ENCODE results near the gene KRTDAP. TPM values are rescaled to one million over a fixed set of nuclear protein-coding genes. Genes with fewer than 3 reads are reported as not detected.

Gene KRTDAP, protein sequence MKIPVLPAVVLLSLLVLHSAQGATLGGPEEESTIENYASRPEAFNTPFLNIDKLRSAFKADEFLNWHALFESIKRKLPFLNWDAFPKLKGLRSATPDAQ
- total RNA-seq: not detected

DNA sequence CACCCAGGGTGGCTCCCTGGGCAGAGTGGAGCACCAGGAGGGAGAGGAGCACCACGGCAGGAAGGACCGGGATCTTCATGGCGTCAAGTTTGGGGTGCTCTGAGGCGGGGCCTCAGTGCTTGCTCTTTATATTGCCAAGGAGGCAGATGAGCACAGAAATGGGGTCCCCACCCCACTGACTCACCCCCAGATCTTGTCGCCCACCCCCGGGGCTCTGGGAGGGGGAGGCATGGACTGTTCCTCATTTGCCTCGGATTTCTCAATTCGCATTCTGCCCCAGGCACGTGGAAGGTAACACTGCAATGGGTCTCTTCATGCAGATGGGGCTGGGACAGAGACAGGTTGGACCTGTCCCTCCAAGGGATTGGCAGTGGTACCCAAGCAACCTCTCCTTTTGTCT lies at the start of gene KRTDAP:
Gene KRTDAP, minus strand, starts transcription at position 101 of the 400 bp plus-strand sequence. Its CDS starts 22 bp downstream, at position 79.
- ATAC-seq: no peak
- Mint-ChIP-seq H3K4me3 (no peak within 1 kb of the TSS), H3K36me3 (ENCODE audit: low read depth) (no peaks in the 10 kb centered on the region), H3K9me3 (ENCODE audit: insufficient read depth) (no peaks in the 10 kb centered on the region), H3K27me3 (ENCODE audit: low read depth) (peaks cover 35% of the 10 kb centered on the region), H3K4me1 (ENCODE audit: low read depth) (peaks cover 4% of the 10 kb centered on the region), H3K27ac (no peak within 1 kb of the TSS)
- no peak for DNase-seq
- POLR2A ChIA-PET: no interaction called here
- CTCF ChIA-PET: interaction anchor here (1.6 kb wide), 1 partner anchor 354 kb away, joined by 5 read pairs; no protein-coding TSS in a partner anchor

DNA sequence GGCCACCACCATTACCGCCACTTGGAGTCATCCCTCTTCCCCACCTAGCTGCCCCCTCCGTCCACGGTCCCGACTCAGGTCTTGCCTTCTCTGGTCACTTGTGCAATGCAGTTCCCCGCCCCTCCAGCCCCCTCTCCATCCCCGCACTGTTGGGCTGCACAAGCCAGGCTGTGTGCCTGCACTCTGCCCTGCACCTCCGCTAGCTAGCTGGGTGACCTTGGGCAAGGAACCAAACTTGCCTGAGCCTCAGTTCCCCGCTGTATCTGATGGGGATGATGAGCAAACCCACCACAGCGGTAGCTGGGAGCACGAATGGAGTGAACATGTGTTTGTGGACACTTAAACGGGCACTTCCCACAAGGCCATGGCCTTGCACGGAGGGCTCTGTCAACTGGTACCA lies 49.6 kb upstream of the KRTDAP start:
- peak overlapping the region; percentile 44 for H3K27ac Mint-ChIP-seq
- peaks cover 3% of the 10 kb centered on the region for H3K27me3 Mint-ChIP-seq (ENCODE audit: low read depth)
- ATAC-seq (no peak), DNase-seq (no peak)
- no peaks in the 10 kb centered on the region for H3K9me3 Mint-ChIP-seq (ENCODE audit: insufficient read depth)
- ChIA-PET CTCF (interaction anchor here (1.3 kb wide), 1 partner anchor 30 kb away, joined by 4 read pairs; no protein-coding TSS in a partner anchor), POLR2A (no interaction called here)
- no peak overlapping the region for H3K4me3 Mint-ChIP-seq
- peaks cover 11% of the 10 kb centered on the region for H3K36me3 Mint-ChIP-seq (ENCODE audit: low read depth)
- H3K4me1 Mint-ChIP-seq (ENCODE audit: low read depth): peaks cover 44% of the 10 kb centered on the region

DNA sequence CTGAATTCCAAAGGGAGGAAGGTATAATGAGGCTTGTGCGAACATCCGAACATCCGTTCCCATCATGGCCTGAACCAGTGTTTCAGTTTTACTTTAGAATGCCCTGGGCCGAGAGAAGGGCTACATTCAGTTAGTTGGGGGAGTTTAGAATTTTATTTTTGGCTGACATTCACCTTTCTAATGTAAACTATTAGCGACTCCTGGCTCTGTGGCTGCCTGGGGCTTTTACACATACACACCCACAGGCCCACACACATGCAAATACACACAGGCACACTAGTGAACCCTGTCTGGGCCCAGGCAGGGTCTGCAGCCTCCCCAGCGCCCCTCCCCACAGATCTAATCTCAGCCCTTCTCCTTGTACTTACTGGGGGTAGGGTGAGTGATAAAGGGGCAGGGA lies 49.0 kb upstream of the KRTDAP start:
- no peak for ATAC-seq
- ChIA-PET POLR2A (no interaction called here), CTCF (interaction anchor here (1.3 kb wide), 1 partner anchor 29 kb away, joined by 4 read pairs; no protein-coding TSS in a partner anchor)
- H3K4me3 Mint-ChIP-seq: no peak overlapping the region
- no peak for DNase-seq
- no peaks in the 10 kb centered on the region for H3K9me3 Mint-ChIP-seq (ENCODE audit: insufficient read depth)
- peaks cover 4% of the 10 kb centered on the region for H3K27me3 Mint-ChIP-seq (ENCODE audit: low read depth)
- H3K4me1 Mint-ChIP-seq (ENCODE audit: low read depth): peaks cover 42% of the 10 kb centered on the region
- no peak overlapping the region for H3K27ac Mint-ChIP-seq
- peaks cover 8% of the 10 kb centered on the region for H3K36me3 Mint-ChIP-seq (ENCODE audit: low read depth)

DNA sequence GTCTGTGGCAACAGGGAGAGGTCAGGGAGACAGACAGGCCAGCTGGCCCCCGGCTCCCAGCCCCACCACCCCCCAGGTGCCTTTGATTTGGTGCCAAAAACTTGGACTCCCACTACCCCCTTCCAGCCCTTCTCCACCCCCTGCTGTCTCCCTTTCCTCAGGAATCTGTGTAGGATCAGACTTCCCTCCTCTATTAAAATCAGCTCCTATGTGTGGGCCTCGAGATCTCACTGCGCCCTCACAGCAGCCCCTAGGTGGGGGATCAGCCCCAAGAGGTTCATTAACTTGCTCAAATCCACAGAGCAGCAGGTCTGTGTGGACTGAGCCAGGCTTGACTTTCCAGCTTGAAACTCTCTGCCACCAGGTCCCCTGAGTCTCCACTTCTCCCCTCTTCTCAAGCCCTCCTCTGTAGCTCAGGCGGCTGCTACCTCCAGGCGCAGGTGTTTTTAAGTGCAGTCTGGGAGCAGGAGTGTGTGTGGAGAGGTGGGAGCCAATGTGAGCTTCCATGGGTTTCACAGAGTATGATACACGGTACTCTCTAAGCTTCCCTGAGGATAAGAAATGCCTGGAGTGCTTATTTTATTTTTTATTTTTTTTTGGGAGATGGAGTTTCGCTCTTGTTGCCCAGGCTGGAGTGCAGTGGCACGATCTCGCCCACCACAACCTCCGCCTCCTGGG lies 44.7 kb upstream of the KRTDAP start:
- Mint-ChIP-seq H3K4me3 (no peak overlapping the region), H3K4me1 (ENCODE audit: low read depth) (peaks cover 44% of the 10 kb centered on the region), H3K27me3 (ENCODE audit: low read depth) (peaks cover 23% of the 10 kb centered on the region), H3K9me3 (ENCODE audit: insufficient read depth) (no peaks in the 10 kb centered on the region), H3K36me3 (ENCODE audit: low read depth) (no peaks in the 10 kb centered on the region), H3K27ac (no peak overlapping the region)
- ATAC-seq: no peak
- ChIA-PET POLR2A (no interaction called here), CTCF (interaction anchor here (1.1 to 2.8 kb wide), 2 partner anchors 13 to 24 kb away, joined by 4 to 14 read pairs; no protein-coding TSS in a partner anchor)
- DNase-seq: no peak

DNA sequence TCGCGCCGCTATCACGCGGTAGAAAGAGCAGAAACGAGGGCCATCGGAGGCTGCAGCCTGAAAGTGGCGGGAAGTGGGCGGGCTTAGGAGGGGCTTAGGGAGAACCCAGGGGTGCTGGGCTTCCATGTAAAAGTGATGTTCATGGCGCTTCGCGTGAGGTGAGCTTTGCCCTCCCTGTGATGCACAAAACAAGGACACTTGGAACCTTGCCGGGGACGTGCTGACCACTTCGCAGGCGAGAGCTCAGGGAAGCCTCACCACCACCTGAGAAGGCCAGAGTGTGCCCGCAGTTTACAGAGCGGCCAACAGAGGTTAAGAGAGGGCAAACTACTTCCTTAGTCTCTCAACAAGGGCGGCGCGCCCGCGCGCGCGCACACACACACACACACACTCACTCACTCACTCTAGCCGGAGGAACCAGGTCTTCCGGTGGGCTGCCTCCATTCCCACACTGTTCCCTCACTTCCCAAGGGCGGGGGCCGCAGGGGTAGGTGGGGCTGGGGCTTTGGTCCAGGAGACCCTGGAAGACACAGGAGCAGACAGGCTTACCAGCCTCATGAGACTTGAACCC lies 43.6 kb upstream of the KRTDAP start:
- H3K4me3 Mint-ChIP-seq: peak overlapping the region; percentile 60
- peaks cover 30% of the 10 kb centered on the region for H3K27me3 Mint-ChIP-seq (ENCODE audit: low read depth)
- DNase-seq (peak; percentile 71), ATAC-seq (peak; percentile 90)
- no peaks in the 10 kb centered on the region for H3K9me3 Mint-ChIP-seq (ENCODE audit: insufficient read depth)
- ChIA-PET CTCF (interaction anchor here (2.8 kb wide), 1 partner anchor 23 kb away, joined by 14 read pairs; no protein-coding TSS in a partner anchor), POLR2A (interaction anchor here (0.7 kb wide), 1 partner anchor 25 kb away, joined by 3 read pairs; no protein-coding TSS in a partner anchor)
- H3K4me1 Mint-ChIP-seq (ENCODE audit: low read depth): peaks cover 41% of the 10 kb centered on the region
- H3K27ac Mint-ChIP-seq: peak overlapping the region; percentile 86
- no peaks in the 10 kb centered on the region for H3K36me3 Mint-ChIP-seq (ENCODE audit: low read depth)

DNA sequence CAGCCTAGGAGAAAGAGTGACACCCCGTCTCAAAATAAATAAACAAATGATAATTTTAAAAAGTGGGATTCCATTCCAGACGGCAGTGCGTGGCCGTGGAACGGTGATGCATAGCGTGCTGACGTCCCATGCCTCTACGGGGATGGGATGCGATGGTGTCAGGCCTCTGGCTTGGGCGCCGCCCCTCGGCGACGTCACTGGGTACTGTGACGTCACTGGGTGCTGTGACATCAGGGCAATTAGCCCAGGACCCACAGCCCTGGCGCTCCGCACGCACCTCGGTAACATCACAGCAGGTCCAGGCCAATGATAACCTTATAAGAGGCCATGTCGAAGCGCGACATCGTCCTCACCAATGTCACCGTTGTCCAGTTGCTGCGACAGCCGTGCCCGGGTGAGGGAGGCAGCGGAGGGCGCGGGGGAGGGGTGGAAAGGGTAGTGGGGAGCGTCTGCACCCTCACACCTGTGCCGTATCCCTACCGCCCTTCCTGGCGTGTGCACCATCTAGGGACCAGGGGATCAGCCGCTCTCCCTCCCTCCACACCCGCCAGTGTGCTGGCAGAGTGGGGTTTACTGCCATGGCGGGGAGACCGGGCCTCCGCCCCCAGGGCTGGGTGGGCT lies 43.0 kb upstream of the KRTDAP start, which contains the start of gene GAPDHS:
Gene GAPDHS, plus strand, starts transcription at position 256 of the 621 bp plus-strand sequence. Its CDS starts 72 bp downstream, at position 328.
- DNase-seq: no peak
- Mint-ChIP-seq H3K27me3 (ENCODE audit: low read depth) (peaks cover 34% of the 10 kb centered on the region), H3K36me3 (ENCODE audit: low read depth) (no peaks in the 10 kb centered on the region), H3K9me3 (ENCODE audit: insufficient read depth) (no peaks in the 10 kb centered on the region), H3K4me3 (peak within 1 kb of the TSS; percentile 60), H3K4me1 (ENCODE audit: low read depth) (peaks cover 41% of the 10 kb centered on the region), H3K27ac (peak within 1 kb of the TSS; percentile 86)
- ATAC-seq: peak; percentile 18
- POLR2A ChIA-PET: interaction anchor here (0.6 to 0.7 kb wide), 2 partner anchors 26 to 1085 kb away, joined by 3 to 7 read pairs; no protein-coding TSS in a partner anchor
- CTCF ChIA-PET: interaction anchor here (2.8 kb wide), 1 partner anchor 23 kb away, joined by 14 read pairs; no protein-coding TSS in a partner anchor

DNA sequence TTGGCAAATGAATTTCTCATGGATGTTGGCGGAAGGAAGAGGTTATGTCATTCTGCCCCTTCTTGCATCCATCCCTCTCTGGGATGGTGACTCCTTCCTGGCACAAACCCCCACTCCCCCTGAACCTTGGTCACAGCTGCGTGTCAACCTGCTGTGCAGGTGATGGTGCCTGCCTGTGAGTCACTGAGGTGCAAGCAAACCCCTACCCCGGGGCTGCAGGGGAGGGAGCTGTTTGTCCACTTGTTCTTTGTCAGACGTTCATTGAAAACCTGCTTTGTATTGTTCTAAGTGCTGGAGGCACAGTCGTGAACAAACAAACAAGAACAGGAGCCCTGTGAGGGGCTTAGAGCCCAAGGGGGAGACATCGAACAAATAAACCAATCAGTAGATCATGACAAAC lies 41.0 kb upstream of the KRTDAP start:
- Mint-ChIP-seq H3K27ac (no peak overlapping the region), H3K9me3 (ENCODE audit: insufficient read depth) (no peaks in the 10 kb centered on the region), H3K4me1 (ENCODE audit: low read depth) (peaks cover 31% of the 10 kb centered on the region), H3K4me3 (no peak overlapping the region), H3K27me3 (ENCODE audit: low read depth) (peaks cover 34% of the 10 kb centered on the region), H3K36me3 (ENCODE audit: low read depth) (no peaks in the 10 kb centered on the region)
- ATAC-seq (no peak), DNase-seq (no peak)
- CTCF ChIA-PET: interaction anchor here (1.7 kb wide), 1 partner anchor 21 kb away, joined by 5 read pairs; no protein-coding TSS in a partner anchor
- POLR2A ChIA-PET: no interaction called here

DNA sequence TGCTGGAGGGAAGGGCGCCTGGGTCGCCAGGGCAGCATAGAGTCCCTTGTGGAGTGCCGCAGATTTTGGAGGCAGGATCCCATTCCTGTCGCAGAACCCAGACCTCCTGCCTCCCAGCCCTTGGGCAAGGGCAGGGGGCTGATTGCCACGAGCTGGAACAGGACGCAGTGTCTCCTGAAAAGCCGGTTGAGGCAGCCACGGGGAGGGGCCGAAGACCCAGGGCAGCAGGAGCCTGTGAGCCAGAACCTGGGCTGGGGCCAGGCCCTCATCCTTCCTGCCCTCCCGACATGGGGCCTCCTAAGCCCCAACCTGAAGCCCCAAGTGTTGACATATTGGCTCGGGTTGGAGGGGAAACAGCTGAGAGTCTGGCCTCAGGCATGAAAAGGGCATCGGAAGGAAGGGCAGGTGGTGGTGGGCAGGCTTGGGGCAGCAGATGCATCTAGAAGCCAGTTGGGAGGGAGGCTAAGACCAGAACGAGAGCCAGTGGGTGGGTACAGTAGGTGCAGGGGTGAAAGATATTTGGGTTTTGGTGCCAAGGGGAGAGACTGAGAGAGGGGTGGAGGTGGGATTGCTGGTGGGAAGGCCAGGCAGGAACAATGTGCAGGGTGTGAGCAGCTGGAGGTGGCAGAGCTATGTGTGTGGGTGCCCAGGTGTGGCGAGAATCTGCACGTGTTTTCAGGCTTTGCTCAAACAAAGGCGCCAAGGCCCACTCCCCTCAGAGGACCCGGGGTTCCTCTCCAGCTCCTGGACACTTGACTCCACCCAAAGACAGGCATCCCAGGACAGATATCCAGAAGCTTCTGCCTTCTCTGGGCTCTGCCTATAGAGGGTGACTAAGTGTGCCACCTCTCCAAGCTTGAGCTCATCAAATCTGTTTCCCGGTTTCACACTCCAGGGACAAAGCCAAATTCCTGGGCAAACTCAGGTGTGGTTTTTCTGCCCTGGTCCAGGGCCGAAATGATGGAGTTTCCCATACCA lies 39.3 kb upstream of the KRTDAP start:
- DNase-seq (no peak), ATAC-seq (no peak)
- Mint-ChIP-seq H3K4me1 (ENCODE audit: low read depth) (peaks cover 28% of the 10 kb centered on the region), H3K27me3 (ENCODE audit: low read depth) (peaks cover 30% of the 10 kb centered on the region), H3K27ac (peak overlapping the region; percentile 25), H3K36me3 (ENCODE audit: low read depth) (no peaks in the 10 kb centered on the region), H3K4me3 (no peak overlapping the region), H3K9me3 (ENCODE audit: insufficient read depth) (no peaks in the 10 kb centered on the region)
- ChIA-PET CTCF (interaction anchor here (1.3 kb wide), 1 partner anchor 19 kb away, joined by 3 read pairs; no protein-coding TSS in a partner anchor), POLR2A (no interaction called here)

DNA sequence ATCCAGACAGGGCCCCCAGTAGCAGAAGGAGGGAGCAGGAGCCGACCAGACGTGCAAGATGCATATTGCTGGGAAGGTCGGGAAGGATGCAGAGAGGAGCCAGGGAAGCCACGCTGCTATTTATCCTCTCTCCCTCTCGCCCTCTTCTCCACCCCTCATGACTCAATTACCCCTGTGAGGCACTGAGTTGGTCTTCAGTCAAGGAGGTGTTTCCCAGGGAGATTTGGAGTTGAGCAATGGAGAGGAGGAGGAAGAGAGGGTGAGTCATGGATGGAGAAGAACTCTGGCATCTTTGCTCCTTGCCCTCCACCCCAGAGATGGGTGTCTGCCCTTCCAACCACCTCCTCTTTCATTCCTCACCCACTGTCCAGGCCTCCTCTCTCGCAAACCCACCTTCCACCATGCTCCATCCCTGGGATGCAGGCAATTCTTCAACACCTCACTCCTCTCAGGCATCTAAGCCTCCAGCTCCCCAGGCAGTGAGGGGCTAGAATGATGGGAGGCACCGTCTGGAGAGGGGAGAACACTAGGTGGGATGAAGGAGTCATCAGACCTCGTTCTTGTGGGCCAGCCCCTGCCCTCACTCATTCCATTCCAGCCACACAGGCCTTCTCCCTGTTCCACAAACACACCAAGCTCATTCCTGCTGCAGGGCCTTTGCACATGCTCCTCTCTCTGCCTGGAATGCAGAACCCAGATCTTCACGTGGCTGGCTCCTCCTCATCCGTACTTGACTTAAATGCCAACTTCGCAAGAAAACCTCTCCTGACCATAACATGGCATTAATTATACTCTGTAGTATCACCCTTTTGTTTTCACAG lies 38.2 kb upstream of the KRTDAP start, which contains the start of gene SBSN:
Gene SBSN, minus strand, starts transcription at position 94 of the 821 bp plus-strand sequence. Its CDS starts 30 bp downstream, at position 64.
- H3K4me3 Mint-ChIP-seq: no peak within 1 kb of the TSS
- H3K9me3 Mint-ChIP-seq (ENCODE audit: insufficient read depth): no peaks in the 10 kb centered on the region
- ChIA-PET CTCF (no interaction called here), POLR2A (no interaction called here)
- ATAC-seq (no peak), DNase-seq (no peak)
- H3K27ac Mint-ChIP-seq: no peak within 1 kb of the TSS
- peaks cover 26% of the 10 kb centered on the region for H3K27me3 Mint-ChIP-seq (ENCODE audit: low read depth)
- peaks cover 17% of the 10 kb centered on the region for H3K4me1 Mint-ChIP-seq (ENCODE audit: low read depth)
- H3K36me3 Mint-ChIP-seq (ENCODE audit: low read depth): no peaks in the 10 kb centered on the region

DNA sequence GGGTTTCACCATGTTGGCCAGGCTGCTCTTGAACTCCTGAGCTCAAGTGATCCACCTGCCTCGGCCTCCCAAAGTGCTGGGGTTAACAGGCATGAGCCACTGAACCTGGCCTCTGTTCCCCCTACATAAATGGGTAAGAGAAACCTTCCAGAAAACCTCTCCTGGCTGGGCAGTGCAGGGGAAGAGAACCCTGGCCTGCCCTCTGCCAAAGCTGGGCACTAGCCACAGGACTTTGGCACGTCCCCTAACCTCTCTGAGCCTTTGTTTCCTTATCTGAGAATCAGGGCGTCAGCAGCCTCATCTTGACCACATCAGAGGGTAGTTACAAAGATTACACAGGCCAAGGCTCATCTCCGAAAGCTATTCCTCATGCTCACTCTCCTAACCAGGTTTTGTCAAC lies 35.6 kb upstream of the KRTDAP start:
- ChIA-PET CTCF (interaction anchor here (0.7 to 1.1 kb wide), 4 partner anchors 12 to 31 kb away, joined by 3 read pairs; no protein-coding TSS in a partner anchor), POLR2A (no interaction called here)
- DNase-seq (no peak), ATAC-seq (no peak)
- H3K27ac Mint-ChIP-seq: no peak overlapping the region
- no peak overlapping the region for H3K4me3 Mint-ChIP-seq
- peaks cover 7% of the 10 kb centered on the region for H3K4me1 Mint-ChIP-seq (ENCODE audit: low read depth)
- peaks cover 15% of the 10 kb centered on the region for H3K27me3 Mint-ChIP-seq (ENCODE audit: low read depth)
- no peaks in the 10 kb centered on the region for H3K36me3 Mint-ChIP-seq (ENCODE audit: low read depth)
- H3K9me3 Mint-ChIP-seq (ENCODE audit: insufficient read depth): no peaks in the 10 kb centered on the region
